BE2C (cell line): ENCODE results near the gene TP53I11.

ENCODE experiments used
- DNase-seq: peaks from one replicate; pipeline ENCODE4 v3.0.0-alpha.2; 2020
- H3K27me3 ChIP-seq: fragments of 250-450 bp; sonication (Bioruptor Pico); 2 replicates; pipeline ENCODE4 v1.5.1; 2020; ENCODE audit warnings: mild to moderate bottlenecking
- H3K36me3 ChIP-seq: fragments of 250-450 bp; sonication (Bioruptor Pico); 2 replicates; pipeline ENCODE4 v1.5.1; 2020; ENCODE audit warnings: mild to moderate bottlenecking
- H3K4me1 ChIP-seq: fragments of 250-450 bp; sonication (Bioruptor Pico); 2 replicates; pipeline ENCODE4 v1.5.1; 2020
- H3K4me3 ChIP-seq: 2 replicates; pipeline ENCODE4 v1.5.1; 2011; ENCODE audit warnings: low read depth, low read length
- H3K9me3 ChIP-seq: fragments of 250-450 bp; sonication (Bioruptor Pico); 2 replicates; pipeline ENCODE4 v1.5.1; 2020
- TF ChIP-seq, protein P1 (sequence below): IDR thresholded peaks from 2 replicates; pipeline ENCODE4 v1.5.1; 2012; ENCODE audit warnings: mild to moderate bottlenecking, low read depth, low read length

Gene TP53I11

DNA sequence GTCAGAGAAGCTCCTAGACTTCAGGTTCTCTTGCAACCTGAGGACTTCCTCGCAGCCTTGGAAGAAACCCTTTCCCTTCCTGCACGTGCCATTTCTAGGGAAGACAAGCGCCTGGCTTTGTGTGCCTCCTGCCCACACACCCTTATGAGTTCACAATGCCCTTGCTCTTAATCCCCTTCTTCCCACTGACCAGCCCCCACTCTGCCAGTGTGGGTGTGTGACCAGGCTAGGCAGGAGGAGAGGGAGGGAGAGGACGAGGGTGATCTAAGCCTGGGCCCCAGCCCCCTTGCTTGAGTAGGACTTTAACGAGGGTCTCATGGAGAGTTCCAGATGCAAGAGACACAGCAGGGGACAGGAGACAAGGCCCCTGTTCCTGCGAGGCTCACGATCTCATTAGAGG lies 30.2 kb downstream of the TP53I11 start:
- DNase-seq, result no peak
- Histone ChIP-seq H3K4me3 (no peak overlapping the region), H3K4me1 (no peaks in the 10 kb centered on the region), H3K36me3 (no peaks in the 10 kb centered on the region), H3K27me3 (no peaks in the 10 kb centered on the region), H3K9me3 (no peaks in the 10 kb centered on the region)
- TF ChIP-seq, protein P1, sequence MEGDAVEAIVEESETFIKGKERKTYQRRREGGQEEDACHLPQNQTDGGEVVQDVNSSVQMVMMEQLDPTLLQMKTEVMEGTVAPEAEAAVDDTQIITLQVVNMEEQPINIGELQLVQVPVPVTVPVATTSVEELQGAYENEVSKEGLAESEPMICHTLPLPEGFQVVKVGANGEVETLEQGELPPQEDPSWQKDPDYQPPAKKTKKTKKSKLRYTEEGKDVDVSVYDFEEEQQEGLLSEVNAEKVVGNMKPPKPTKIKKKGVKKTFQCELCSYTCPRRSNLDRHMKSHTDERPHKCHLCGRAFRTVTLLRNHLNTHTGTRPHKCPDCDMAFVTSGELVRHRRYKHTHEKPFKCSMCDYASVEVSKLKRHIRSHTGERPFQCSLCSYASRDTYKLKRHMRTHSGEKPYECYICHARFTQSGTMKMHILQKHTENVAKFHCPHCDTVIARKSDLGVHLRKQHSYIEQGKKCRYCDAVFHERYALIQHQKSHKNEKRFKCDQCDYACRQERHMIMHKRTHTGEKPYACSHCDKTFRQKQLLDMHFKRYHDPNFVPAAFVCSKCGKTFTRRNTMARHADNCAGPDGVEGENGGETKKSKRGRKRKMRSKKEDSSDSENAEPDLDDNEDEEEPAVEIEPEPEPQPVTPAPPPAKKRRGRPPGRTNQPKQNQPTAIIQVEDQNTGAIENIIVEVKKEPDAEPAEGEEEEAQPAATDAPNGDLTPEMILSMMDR, result no peak

DNA sequence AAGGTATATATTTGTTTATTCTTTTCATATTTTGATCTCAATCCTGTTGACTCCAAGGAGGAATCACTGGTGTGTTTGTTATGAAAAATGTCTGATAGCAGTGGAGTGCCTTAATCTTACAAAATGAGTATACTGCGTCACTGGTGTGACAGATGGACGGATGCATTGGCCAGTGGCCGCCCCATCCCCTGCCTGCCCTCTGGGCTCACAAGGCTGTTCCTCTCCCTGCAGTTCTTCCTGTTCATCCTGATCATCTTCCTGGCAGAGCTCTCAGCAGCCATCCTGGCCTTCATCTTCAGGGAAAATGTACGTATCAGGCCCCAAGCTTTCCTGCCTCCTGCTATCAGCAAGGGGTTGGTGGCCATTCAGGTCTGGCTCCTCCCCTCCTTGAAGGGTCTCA lies 32.9 kb downstream of the TP53I11 start:
- DNase-seq, result no peak
- H3K4me1 ChIP-seq, result no peaks in the 10 kb centered on the region
- TF ChIP-seq, protein P1, result no peak
- no peaks in the 10 kb centered on the region for H3K27me3 ChIP-seq
- no peaks in the 10 kb centered on the region for H3K9me3 ChIP-seq
- H3K36me3 ChIP-seq, result no peaks in the 10 kb centered on the region
- H3K4me3 ChIP-seq, result no peak overlapping the region

DNA sequence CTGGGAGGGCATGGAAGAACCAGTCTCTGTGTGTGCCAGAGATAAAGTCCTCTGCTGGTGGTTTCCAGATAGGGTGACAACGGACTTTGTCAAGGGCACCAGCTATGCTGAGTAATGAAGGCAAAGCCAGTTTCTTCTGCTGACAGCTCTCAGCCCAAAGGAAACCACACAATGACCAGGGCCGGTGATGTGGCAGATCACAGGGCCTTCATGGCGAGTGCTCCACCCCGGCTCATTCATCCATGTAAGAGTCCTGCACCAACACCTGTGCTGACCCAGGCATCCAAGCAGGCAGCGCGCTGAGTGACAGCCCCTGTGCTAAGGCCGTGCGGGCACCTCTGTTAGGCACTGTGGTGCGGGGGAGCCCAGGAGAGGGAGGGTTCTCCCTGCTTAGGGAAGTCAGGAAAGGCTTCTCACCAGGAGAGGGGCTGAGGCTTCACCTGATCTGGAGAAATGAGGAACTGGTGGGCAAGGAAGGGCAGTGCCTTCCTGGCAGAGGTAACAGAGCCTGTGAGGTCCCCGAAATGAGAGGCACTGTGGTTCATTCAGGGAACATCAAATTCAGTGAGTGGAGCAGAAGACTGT lies 33.8 kb downstream of the TP53I11 start:
- Histone ChIP-seq H3K4me1 (no peaks in the 10 kb centered on the region), H3K27me3 (no peaks in the 10 kb centered on the region), H3K9me3 (no peaks in the 10 kb centered on the region), H3K36me3 (no peaks in the 10 kb centered on the region), H3K4me3 (no peak overlapping the region)
- DNase-seq, result no peak
- TF ChIP-seq, protein P1, result no peak

DNA sequence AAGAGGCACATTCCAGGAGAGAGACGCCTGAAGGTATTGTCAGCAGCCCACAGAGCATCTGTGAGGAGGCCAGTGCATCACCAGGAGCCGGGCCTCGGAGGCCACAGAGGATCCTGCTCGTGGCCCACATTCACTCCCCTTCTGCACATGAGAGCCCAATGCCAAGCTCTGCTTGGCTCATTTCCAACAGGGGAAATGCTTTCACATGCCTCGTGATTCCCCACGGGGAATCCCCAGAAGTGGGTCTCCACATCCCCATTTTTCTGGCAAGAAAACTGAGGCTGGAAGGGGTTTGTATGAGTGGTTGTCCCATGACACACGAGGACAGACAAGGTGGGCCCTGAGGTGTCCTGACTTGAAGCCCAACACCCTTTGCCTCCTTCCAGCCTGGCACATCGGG lies 34.4 kb downstream of the TP53I11 start:
- Histone ChIP-seq H3K9me3 (no peaks in the 10 kb centered on the region), H3K36me3 (no peaks in the 10 kb centered on the region), H3K27me3 (no peaks in the 10 kb centered on the region), H3K4me3 (no peak overlapping the region), H3K4me1 (no peaks in the 10 kb centered on the region)
- TF ChIP-seq, protein P1, result no peak
- DNase-seq, result no peak

DNA sequence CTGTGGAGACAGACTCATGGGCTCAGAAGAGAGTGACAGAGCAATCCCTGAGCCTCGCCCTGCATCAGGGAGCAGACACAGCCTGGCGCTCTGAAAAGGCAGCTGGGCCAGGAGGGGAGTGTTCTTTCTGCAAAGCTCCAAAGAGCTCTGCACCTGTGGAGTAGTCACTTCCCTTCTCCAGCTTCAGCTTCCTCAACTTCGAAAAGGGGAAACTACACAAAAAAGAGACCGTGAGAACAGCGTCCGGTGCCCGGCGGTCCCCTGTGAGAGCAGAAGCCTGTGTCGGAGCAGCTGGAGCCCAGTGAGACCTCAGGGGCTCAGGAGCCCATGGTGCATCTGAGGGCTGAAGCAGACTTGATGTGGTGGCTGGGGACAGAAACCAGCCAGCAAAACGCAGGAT lies 35.1 kb downstream of the TP53I11 start:
- no peak overlapping the region for H3K4me3 ChIP-seq
- peaks cover 6% of the 10 kb centered on the region; the same call in 1 of the 2 replicates for H3K4me1 ChIP-seq
- DNase-seq, result no peak
- TF ChIP-seq, protein P1, result no peak
- no peaks in the 10 kb centered on the region for H3K9me3 ChIP-seq
- H3K36me3 ChIP-seq, result no peaks in the 10 kb centered on the region
- no peaks in the 10 kb centered on the region for H3K27me3 ChIP-seq

DNA sequence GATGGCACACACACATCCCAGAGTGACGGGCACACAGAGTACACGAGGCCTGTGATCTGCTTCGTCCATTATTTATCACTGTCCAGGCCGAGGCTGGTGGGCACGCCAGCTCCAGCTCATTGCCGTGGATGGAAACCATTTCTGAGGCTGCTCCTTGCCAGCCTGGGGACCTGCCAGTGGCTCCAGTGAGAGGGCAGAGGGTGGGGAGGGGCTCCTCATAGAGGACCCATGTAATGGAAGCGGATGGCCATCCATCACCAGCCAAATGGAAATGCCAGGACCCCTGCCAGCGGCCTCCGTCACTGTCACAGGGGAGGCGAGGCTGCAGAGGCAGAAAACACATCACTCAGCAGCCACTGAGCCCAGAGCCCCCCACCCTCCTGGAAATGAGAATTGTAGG lies 35.7 kb downstream of the TP53I11 start:
- TF ChIP-seq, protein P1, result no peak
- no peak for DNase-seq
- H3K4me3 ChIP-seq, result no peak overlapping the region
- no peaks in the 10 kb centered on the region for H3K36me3 ChIP-seq
- no peaks in the 10 kb centered on the region for H3K9me3 ChIP-seq
- H3K4me1 ChIP-seq, result peaks cover 7% of the 10 kb centered on the region; the same call in 1 of the 2 replicates
- H3K27me3 ChIP-seq, result no peaks in the 10 kb centered on the region
